Testis (tissue), 3 donors: Measurements from ENCODE around the gene RCAN2. TPM values are rescaled to one million over a fixed set of nuclear protein-coding genes. Genes with fewer than 3 reads are reported as not detected.

Experiments used
- DNase-seq: peaks from one replicate; pipeline ENCODE4 v3.0.0-alpha.2; 2019
- H3K27ac ChIP-seq, 2 donors: fragments of 200-600 bp; sonication (generic); one replicate each; pipeline ENCODE4 v1.5.1; 2019
- H3K27me3 ChIP-seq: fragments of 200-600 bp; sonication (generic); one replicate; pipeline ENCODE4 v1.5.1; 2019
- H3K36me3 ChIP-seq: fragments of 200-600 bp; sonication (generic); one replicate; pipeline ENCODE4 v1.5.1; 2017; ENCODE audit warnings: low read depth; ENCODE audit errors: missing control alignments
- H3K4me1 ChIP-seq: fragments of 200-600 bp; sonication (generic); one replicate; pipeline ENCODE4 v1.5.1; 2019
- H3K4me3 ChIP-seq, 2 donors: fragments of 200-600 bp; sonication (generic); one replicate each; pipeline ENCODE4 v1.5.1; 2017 to 2019
- H3K9me3 ChIP-seq: fragments of 200-600 bp; sonication (generic); one replicate; pipeline ENCODE4 v1.5.1; 2017
- POLR2A ChIP-seq: fragments of 450-650 bp; IDR thresholded peaks from one replicate; pipeline ENCODE4 v1.6.1; 2017; ENCODE audit warnings: antibody characterized with exemption, mild to moderate bottlenecking, moderate library complexity
- WGBS, 2 donors: methylation state at CpG; one replicate each; pipeline ENCODE4 v1.1.5; 2018; 5-methylcytosine and 5-hydroxymethylcytosine counted together
- intact Hi-C: fragments of 100-400 bp; cut with DNase I; formaldehyde crosslinking; loops from one replicate; pipeline ENCODE4 v1.15.1; 2023; ENCODE audit warnings: low total_unique reads
- polyA plus RNA-seq: library from polyadenylated mRNA; stranded (reverse); fragments of 350-450 nt; fragmentation: Illumina TruSeq; extraction: RNeasy Lipid Tissue Mini Kit (QIAGEN cat#74804); gene quantifications from one replicate; pipeline ENCODE4 v1.2.3, GENCODE V29; 2014; ENCODE audit warnings: low read depth, low replicate concordance; ENCODE audit not compliant: insufficient read depth
- total RNA-seq, 2 donors: library from RNA; depleted of rRNA; stranded (reverse); fragments of >200 nt; gene quantifications; one replicate each; pipeline ENCODE4 v1.2.3, GENCODE V29; 2016
- TF ChIP-seq, protein P1 (sequence below), 3 experiments: fragments of 450-650 bp in 2 of 3; fragments of 200-600 bp in 1 of 3; sonication (generic) in 1 of 3; IDR thresholded peaks; one replicate each; pipeline ENCODE4 v1.5.1; 2016 to 2019; ENCODE audit warnings: antibody characterized with exemption in 3 of 3, mild to moderate bottlenecking in 2 of 3, moderate library complexity in 1 of 3

RCAN2 gene
- total and polyA plus RNA-seq, 3 donors from 2014 or later = 6.3 to 17.4 (median 7.1) TPM

DNA sequence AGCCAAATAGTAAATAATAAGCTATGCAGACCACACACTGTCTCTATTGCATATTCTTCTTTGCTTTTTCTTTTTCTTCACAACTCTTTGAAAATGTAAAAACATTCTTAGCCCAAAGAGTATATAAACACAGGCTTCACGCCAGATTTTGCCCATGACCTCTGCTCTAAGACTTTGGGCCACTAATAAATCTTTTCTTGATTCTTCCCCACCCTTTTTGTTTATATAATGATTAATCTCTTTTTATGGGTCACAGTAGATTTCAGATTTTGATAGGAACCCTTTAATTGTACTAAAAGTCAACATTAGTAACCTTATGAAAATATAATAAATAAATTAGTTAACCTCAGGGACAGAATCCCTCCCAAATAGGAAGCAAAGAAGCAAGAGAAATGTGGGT, 304.7 kb downstream of the RCAN2 start:
- no peak for TF ChIP-seq POLR2A
- TF ChIP-seq, protein P1, sequence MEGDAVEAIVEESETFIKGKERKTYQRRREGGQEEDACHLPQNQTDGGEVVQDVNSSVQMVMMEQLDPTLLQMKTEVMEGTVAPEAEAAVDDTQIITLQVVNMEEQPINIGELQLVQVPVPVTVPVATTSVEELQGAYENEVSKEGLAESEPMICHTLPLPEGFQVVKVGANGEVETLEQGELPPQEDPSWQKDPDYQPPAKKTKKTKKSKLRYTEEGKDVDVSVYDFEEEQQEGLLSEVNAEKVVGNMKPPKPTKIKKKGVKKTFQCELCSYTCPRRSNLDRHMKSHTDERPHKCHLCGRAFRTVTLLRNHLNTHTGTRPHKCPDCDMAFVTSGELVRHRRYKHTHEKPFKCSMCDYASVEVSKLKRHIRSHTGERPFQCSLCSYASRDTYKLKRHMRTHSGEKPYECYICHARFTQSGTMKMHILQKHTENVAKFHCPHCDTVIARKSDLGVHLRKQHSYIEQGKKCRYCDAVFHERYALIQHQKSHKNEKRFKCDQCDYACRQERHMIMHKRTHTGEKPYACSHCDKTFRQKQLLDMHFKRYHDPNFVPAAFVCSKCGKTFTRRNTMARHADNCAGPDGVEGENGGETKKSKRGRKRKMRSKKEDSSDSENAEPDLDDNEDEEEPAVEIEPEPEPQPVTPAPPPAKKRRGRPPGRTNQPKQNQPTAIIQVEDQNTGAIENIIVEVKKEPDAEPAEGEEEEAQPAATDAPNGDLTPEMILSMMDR (IDR thresholded peaks at IDR 0.05) = no peak
- 64 to 73% methylated on average over 1 of the region's 1 CpG for WGBS, 2 donors
- peaks cover 10% of the 10 kb centered on the region for H3K4me1 ChIP-seq
- DNase-seq = no peak
- H3K27me3 ChIP-seq = no peaks in the 10 kb centered on the region
- intact Hi-C loops = no loop called here
- no peaks in the 10 kb centered on the region for H3K36me3 ChIP-seq
- no peak overlapping the region for H3K27ac ChIP-seq
- H3K9me3 ChIP-seq = no peaks in the 10 kb centered on the region
- no peak overlapping the region for H3K4me3 ChIP-seq

DNA sequence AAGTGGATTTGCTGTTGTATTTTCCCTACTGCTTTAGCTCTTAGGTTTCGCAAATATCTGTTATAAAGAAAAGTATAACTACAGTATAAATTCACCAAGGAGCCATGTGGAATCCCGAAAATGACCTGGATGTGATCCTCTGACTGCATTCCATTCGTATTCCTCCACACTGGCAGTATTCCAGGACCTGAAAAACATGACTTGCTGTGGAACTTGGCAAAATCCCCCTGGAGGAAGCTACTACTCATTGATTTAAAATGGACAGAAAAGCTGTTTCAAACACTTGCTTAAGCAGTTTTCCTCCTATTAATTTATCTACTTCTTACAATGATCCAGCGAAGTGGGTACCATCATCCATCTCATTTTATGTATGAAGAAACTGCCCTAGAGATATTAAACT, 307.1 kb downstream of the RCAN2 start:
- no peak overlapping the region for H3K4me3 ChIP-seq
- H3K27me3 ChIP-seq = no peaks in the 10 kb centered on the region
- intact Hi-C loops = no loop called here
- 64 to 68% methylated on average over 4 of the region's 4 CpGs for WGBS, 2 donors
- no peaks in the 10 kb centered on the region for H3K36me3 ChIP-seq
- H3K27ac ChIP-seq = no peak overlapping the region
- TF ChIP-seq POLR2A = no peak
- TF ChIP-seq, protein P1 (IDR thresholded peaks at IDR 0.05) = no peak
- H3K4me1 ChIP-seq = peaks cover 3% of the 10 kb centered on the region
- no peaks in the 10 kb centered on the region for H3K9me3 ChIP-seq
- no peak for DNase-seq

DNA sequence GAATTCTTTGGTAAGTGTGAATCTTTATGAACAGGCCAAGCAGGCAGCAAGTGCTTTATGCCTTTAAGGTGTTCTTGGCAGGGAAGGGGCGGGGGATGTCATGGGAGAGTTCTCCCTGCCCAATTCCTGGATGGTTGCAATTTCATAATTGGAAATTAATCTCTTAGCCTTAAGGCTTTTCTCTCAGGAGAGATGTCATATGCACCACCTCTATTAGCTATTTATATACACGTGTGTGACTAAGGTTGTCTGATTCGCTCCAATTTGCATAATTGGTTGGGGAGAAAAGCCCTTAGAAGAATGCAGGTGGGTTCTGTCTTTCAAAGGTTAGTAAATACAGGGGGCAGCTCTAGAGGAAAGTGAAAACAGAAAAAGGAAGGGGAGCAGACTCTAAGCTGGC, 315.3 kb downstream of the RCAN2 start:
- intact Hi-C loops = no loop called here
- H3K27me3 ChIP-seq = no peaks in the 10 kb centered on the region
- H3K4me3 ChIP-seq = no peak overlapping the region
- no peak for DNase-seq
- 71 to 89% methylated on average over 3 of the region's 3 CpGs for WGBS, 2 donors
- no peak overlapping the region for H3K27ac ChIP-seq
- peaks cover 17% of the 10 kb centered on the region for H3K4me1 ChIP-seq
- H3K9me3 ChIP-seq = no peaks in the 10 kb centered on the region
- no peak for TF ChIP-seq POLR2A
- TF ChIP-seq, protein P1 (IDR thresholded peaks at IDR 0.05) = no peak
- no peaks in the 10 kb centered on the region for H3K36me3 ChIP-seq

DNA sequence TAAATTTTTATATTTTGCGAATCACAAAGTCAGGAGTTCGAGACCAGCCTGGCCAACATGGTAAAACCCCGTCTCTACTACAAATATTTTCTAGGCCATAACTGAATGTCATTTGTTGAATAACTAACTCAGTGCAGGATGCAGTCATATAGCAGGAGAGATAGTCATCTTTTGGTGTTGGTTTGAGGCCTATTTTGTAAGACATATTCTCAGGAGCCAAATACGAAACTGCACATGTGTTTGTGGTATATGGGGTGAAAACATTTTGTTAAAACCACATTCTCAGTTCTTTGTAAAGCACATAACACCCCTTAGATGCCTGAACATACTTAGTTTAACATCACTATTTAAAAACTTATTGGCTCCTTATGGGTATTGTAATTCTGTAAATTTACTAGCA, 315.8 kb downstream of the RCAN2 start:
- Histone ChIP-seq H3K27me3 (no peaks in the 10 kb centered on the region), H3K4me1 (peaks cover 17% of the 10 kb centered on the region), H3K4me3 (no peak overlapping the region), H3K9me3 (no peaks in the 10 kb centered on the region), H3K36me3 (no peaks in the 10 kb centered on the region), H3K27ac (no peak overlapping the region)
- TF ChIP-seq POLR2A = no peak
- no peak for DNase-seq
- 90 to 95% methylated on average over 4 of the region's 4 CpGs for WGBS, 2 donors
- intact Hi-C loops = no loop called here

DNA sequence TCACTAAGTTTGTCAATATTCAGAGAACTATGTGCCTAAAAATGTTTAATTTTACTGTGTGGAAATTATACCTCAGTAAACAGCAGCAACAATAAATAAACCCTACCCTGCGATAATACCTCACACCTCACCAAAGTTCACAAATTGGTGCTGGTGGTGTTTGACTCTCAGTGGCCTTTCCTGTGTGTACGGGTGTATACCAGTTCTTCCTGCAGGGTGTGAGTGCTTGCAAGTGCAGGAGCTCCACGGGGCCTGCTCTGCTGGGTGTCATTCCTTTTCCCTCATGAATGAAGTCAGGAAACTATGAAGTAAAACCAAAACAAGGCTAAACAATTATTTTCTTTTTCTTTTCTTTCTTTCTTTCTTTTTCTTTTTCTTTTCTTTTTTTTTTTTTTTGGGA, 316.3 kb downstream of the RCAN2 start:
- H3K9me3 ChIP-seq = no peaks in the 10 kb centered on the region
- WGBS, 2 donors = 85 to 91% methylated on average over 3 of the region's 3 CpGs
- H3K4me1 ChIP-seq = peaks cover 17% of the 10 kb centered on the region
- H3K4me3 ChIP-seq = no peak overlapping the region
- TF ChIP-seq POLR2A = no peak
- TF ChIP-seq, protein P1 (IDR thresholded peaks at IDR 0.05) = no peak
- H3K36me3 ChIP-seq = no peaks in the 10 kb centered on the region
- DNase-seq = no peak
- intact Hi-C loops = no loop called here
- no peaks in the 10 kb centered on the region for H3K27me3 ChIP-seq
- H3K27ac ChIP-seq = no peak overlapping the region
